ENCODE data around the gene CRIP3.

The CRIP3 gene

GRCh38 chr6:43286980-43287716 is 21.5 kb downstream of the CRIP3 start:
- no peak for DNase-seq

- DNase-seq: no peak
Observed at GRCh38 chr6:43286456-43286979, 22.1 kb downstream of the CRIP3 start.

- no peak for DNase-seq
Observed at GRCh38 chr6:43285832-43286231, 22.8 kb downstream of the CRIP3 start.

DNA sequence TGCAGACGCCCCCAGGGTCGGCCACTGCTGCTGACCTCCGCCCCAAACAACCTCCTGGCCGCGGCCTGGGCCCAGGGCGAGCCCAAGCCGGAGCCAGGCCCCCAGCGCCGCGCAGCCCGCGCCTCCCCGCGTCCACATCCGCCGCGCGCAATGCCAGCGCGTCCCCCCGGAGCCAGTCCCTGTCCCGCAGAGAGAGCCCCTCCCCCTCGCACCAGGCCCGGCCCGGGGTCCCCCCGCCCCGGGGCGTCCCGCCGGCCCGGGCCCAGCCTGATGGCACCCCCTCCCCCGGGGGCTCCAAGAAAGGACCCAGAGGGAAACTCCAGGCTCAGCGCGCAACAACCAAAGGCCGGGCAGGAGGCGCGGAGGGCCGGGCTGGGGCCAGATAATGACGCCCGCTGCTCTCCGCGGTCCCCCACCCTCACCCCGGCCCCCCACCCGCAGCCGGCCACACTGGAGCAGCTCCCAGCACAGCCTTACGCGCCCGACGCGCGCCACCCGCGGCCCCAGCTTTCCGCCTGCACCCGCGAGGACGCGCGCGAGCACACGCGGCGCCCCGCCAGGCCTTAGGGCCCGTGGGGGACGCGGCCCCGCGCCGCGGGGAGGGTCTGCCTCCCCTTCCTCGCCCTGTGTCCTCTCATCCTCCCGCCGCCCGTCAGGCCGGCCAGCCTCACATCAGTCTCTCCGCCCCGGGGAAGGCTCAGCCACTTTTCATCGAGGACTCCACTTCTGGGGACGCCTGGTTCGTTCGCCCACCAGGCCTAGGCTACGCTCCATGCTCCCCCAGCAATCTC is 23.4 kb downstream of the CRIP3 start:
- no peak for DNase-seq

GRCh38 chr6:43283905-43284304 is 24.7 kb downstream of the CRIP3 start:
- peak in 1 of 2 experiments; percentile 44 for DNase-seq

DNA sequence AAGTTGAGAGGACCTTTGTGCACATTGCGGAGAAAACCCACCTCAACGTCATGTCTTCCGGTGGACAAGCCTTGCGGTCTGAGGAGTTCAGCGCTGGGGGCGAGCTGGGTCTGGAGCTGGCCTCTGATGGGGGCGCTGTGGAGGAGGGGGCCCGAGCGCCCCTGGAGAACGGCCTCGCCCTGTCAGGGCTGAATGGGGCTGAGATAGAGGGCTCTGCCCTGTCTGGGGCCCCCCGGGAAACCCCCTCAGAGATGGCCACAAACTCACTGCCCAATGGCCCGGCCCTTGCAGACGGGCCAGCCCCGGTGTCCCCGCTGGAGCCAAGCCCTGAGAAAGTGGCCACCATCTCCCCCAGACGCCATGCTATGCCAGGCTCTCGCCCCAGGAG is 25.1 kb downstream of the CRIP3 start:
- no peak for DNase-seq

DNA sequence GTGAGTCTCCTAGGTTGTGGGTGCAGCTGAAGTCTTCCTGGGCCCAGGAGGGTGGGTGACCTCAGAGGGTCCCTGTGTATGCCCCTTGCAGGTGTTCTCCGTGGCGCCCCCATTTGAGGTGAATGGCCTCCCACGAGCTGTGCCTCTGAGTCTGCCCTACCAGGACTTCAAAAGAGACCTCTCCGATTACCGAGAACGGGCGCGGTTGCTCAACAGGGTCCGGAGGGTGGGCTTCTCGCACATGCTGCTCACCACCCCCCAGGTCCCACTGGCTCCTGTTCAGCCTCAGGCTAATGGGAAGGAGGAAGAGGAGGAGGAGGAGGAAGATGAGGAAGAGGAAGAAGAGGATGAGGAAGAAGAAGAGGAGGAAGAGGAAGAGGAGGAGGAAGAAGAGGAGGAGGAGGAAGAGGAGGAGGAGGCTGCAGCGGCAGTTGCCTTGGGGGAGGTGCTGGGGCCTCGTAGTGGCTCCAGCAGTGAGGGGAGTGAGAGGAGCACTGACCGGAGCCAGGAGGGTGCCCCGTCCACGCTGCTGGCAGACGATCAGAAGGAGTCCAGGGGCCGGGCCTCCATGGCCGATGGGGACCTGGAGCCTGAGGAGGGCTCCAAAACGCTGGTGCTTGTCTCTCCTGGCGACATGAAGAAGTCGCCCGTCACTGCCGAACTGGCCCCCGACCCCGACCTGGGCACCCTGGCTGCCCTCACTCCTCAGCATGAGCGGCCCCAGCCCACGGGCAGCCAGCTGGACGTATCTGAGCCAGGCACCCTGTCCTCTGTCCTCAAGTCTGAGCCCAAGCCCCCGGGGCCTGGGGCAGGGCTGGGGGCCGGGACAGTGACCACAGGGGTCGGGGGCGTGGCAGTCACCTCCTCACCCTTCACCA is 25.8 kb downstream of the CRIP3 start:
- no peak for DNase-seq

- no peak for DNase-seq
Observed at GRCh38 chr6:43282060-43282459, 26.6 kb downstream of the CRIP3 start.

GRCh38 chr6:43280234-43280633 is 28.4 kb downstream of the CRIP3 start:
- no peak for DNase-seq

GRCh38 chr6:43278524-43279078 is 30.0 kb downstream of the CRIP3 start:
- DNase-seq: no peak

GRCh38 chr6:43277643-43278523 is 30.7 kb downstream of the CRIP3 start:
- DNase-seq: no peak

DNA sequence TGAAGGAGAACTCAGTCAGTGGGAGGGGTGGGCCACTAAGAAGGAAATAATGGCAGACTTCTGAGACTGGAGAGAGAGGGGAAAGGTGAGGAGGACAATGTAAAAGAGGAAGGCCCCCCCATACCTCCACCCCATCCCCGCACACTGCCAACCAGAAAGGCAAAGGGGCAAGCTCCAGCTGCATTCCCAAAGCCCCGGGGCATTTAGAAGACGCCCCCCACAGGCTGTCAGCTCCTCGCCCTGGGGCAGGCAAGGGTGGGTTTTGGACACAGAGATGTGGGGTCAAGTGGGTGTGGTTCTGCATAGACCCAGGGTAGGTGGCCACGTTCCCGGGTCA is 31.4 kb downstream of the CRIP3 start:
- DNase-seq: no peak

- no peak for DNase-seq
Observed at GRCh38 chr6:43276577-43277305, 31.9 kb downstream of the CRIP3 start.

DNA sequence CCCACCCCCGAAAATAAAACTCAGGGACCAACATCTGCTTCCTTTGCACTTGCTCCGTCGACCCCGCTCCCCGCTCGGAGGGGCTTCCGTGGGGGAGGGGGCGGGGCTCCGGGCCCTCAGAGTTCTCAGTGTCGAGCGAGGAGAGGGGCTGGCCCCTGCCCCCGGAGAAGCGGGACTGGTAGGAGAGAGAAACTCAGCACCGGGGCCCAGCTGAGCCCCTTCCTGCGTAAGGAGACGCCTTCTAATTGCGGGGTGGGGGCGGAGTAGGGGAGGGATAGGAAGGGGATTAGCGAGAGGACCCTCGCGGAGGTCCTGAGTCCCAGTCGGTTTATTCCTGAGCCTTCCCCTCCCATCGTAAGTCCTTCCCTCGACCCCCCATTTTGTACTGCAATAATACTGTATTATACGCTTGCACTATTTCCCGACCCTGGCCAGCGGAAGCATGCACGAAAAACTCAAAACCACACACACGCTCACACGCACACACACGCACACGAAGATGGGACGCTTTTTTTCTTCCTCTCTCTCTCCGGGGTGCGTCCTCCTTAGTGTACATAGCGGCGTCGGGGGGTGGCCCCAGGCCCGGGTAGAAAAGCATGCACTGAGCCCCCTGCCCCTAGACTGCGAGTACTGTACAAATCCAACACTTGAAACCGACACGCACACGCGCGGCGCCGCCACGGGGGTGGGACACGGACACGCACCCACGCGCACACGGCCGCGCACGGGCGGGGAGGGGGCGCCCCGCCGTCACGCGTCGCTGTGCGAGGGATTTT is 32.6 kb downstream of the CRIP3 start:
- DNase-seq: no peak

GRCh38 chr6:43274916-43275597 is 33.6 kb downstream of the CRIP3 start:
- DNase-seq: peak in 1 of 2 experiments; percentile 42

DNA sequence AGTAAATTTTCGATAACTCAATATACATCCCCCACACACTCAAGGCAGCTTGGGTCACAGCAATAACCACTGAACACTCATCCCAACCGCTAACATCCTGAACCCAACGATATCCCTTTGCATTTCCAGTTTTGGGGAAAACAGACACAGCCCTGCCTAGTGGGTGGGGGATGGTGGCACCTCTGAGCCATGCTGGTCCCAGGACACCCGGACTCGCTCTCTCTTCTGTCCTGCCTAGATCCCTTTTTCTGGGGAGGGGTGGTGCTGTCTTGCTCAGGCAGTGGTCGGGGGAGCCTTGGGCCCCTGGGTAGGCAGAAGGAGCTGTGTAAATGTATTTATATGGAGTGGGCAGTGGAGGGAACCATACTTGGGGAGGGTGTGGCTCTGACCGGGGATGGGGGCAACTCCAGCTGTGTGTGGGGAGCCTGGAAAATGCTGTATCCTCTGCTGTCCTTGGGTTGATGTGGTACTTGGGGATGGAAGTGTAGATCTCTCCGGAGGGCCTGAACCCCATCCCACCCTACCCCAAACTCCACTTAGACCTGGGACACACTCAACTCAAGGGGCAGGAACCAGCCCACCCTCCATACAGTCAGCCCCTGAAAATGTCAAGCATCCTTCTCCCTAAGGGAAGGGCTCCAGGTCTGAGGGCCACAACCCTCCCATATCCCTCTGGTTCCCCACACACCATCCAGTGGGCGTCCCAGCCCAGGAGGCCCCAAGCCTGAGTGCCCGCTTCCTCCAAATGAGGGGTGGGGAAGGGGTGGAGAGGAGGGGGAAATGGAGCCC is 34.3 kb downstream of the CRIP3 start:
- no peak for DNase-seq

DNA sequence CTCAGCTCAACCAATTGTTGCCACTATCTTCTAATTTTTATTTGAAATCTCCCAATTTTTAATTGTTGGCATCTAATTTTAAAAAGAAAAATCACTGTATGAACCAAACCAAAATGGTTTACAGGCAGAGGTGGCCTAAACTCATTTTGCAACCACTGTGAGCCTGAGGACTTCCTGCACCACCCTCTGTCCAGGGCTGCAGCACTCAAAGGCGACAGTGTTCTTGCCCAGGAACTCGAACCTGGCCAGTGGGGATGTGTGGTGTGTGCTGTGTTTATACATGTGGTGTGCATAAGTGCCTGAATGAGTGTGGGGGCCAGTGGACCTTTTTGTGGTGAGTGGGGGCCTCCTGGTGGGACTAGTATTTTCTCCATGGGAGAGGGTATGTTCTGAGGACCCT is 34.9 kb downstream of the CRIP3 start:
- DNase-seq: no peak

DNA sequence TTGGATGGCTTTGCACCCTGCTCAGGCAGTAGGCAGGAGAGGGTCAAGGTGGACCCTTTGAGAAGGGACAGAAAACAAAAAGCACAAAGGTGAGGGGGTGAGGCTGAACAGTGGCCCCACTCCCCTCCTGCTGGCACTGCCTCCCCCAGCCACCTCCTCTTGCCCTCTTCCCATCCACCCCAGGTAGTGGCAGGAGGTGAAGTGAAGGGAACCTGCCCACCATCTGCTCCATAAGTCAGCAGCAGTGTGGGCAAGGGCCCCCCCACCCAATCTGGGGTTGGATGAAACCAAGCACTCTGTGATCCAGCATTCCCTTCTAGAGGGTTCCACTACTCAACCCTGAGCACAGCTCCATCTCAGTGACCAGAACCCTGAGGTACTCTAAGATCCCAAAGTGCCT is 36.7 kb downstream of the CRIP3 start:
- DNase-seq: no peak
